Endothelial cell of umbilical vein (primary cell): ENCODE results near the gene TXNRD2. TPM values are rescaled to one million over a fixed set of nuclear protein-coding genes. Genes with fewer than 3 reads are reported as not detected.

Source experiments
- BruUV-seq: library from RNA; stranded (reverse); fragments of 400-500 nt; replicated peaks from 2 replicates; lab custom pipeline; 2021; lab: Mats Ljungman, UMichigan
- CTCF ChIA-PET: fragments of 300-600, 350-600 bp; sonication (Branson Sonifier 250); formaldehyde crosslinking; loops from one replicate; lab custom pipeline; 2021; ENCODE audit warnings: antibody characterized with exemption, inconsistent platforms; lab: Charles Lee
- POLR2A ChIA-PET: fragments of 300-600, 350-600 bp; sonication (Branson Sonifier 250); formaldehyde crosslinking; loops from one replicate; lab custom pipeline; 2021; ENCODE audit warnings: antibody characterized with exemption, inconsistent platforms; lab: Charles Lee
- DNase-seq: peaks from one replicate; pipeline ENCODE4 v3.0.0-alpha.2; 2011; ENCODE audit warnings: low read depth, low spot score
- FAIRE-seq: peaks from 2 replicates; lab custom pipeline; 2011; peaks lifted over from hg19 to GRCh38; lab: Jason Lieb, UNC
- H2AFZ ChIP-seq: 2 replicates; pipeline ENCODE4 v1.6.0; 2012; ENCODE audit warnings: low read depth, low read length, control low read depth, inconsistent platforms
- H3K27ac ChIP-seq: 2 replicates; pipeline ENCODE4 v1.5.1; 2011; ENCODE audit warnings: low read depth, mild to moderate bottlenecking, control low read depth, low read length, moderate library complexity; ENCODE audit not compliant: insufficient read depth
- H3K27me3 ChIP-seq, 2 experiments: 2 replicates each; pipeline versions ENCODE4 v1.6.0 to v1.6.1; 2011; ENCODE audit warnings: low read length in 2 of 2, mixed read lengths in 1 of 2; ENCODE audit not compliant: control insufficient read depth in 2 of 2, insufficient read depth in 2 of 2
- H3K36me3 ChIP-seq, 2 experiments: 2 replicates in 1 of 2; 3 replicates in 1 of 2; pipeline ENCODE4 v1.5.1; 2011; ENCODE audit warnings: low read length in 2 of 2, mild to moderate bottlenecking in 1 of 2, moderate library complexity in 1 of 2; ENCODE audit not compliant: control insufficient read depth in 2 of 2, insufficient read depth in 2 of 2; ENCODE audit errors: extremely low read depth in 1 of 2
- H3K4me1 ChIP-seq: 3 replicates; pipeline ENCODE4 v1.5.1; 2011; ENCODE audit warnings: mild to moderate bottlenecking, low read length; ENCODE audit not compliant: control insufficient read depth, insufficient read depth; ENCODE audit errors: extremely low read depth
- H3K4me2 ChIP-seq: 2 replicates; pipeline ENCODE4 v1.6.1; 2011; ENCODE audit warnings: low read length, control low read depth, mixed read lengths; ENCODE audit not compliant: insufficient read depth
- H3K4me3 ChIP-seq, 3 experiments: fragments of 200-600 bp in 1 of 3; sonication (generic), shearing (Covaris generic) in 1 of 3; replicated peaks in 1 of 3; 2 replicates each; pipeline ENCODE4 v1.5.1; 2011 to 2016; ENCODE audit warnings: control low read depth in 3 of 3, low read length in 3 of 3, mild to moderate bottlenecking in 2 of 3, inconsistent platforms in 1 of 3, low read depth in 1 of 3, moderate library complexity in 1 of 3; ENCODE audit not compliant: insufficient read depth in 1 of 3
- H3K79me2 ChIP-seq: 2 replicates; pipeline ENCODE4 v1.6.0; 2012; ENCODE audit warnings: low read length, inconsistent platforms; ENCODE audit not compliant: control insufficient read depth, insufficient read depth
- H3K9ac ChIP-seq: replicated peaks from 2 replicates; pipeline ENCODE3; 2011; ENCODE audit warnings: low read length, control low read depth; ENCODE audit not compliant: insufficient read depth; ENCODE audit errors: extremely low read depth
- H3K9me1 ChIP-seq: replicated peaks from 3 replicates; pipeline ENCODE4 v1.6.0; 2011; ENCODE audit warnings: mild to moderate bottlenecking, low read length; ENCODE audit not compliant: control insufficient read depth, insufficient read depth; ENCODE audit errors: extremely low read depth
- H3K9me3 ChIP-seq: replicated peaks from 2 replicates; pipeline ENCODE4 v1.5.1; 2012; ENCODE audit warnings: low read length, inconsistent platforms; ENCODE audit not compliant: control insufficient read depth, insufficient read depth
- H4K20me1 ChIP-seq: replicated peaks from 2 replicates; pipeline ENCODE3; 2011; ENCODE audit warnings: mild to moderate bottlenecking, low read length; ENCODE audit not compliant: control insufficient read depth, insufficient read depth; ENCODE audit errors: extremely low read depth
- EZH2 ChIP-seq: IDR thresholded peaks from 2 replicates; pipeline ENCODE4 v1.6.1; 2012; ENCODE audit warnings: borderline replicate concordance, low read depth, mild to moderate bottlenecking, moderate library complexity, low read length, inconsistent platforms; ENCODE audit not compliant: severe bottlenecking
- FOS ChIP-seq: IDR thresholded peaks from 2 replicates; pipeline ENCODE4 v1.6.1; 2011; ENCODE audit warnings: mild to moderate bottlenecking, low read length, moderate library complexity, borderline replicate concordance; ENCODE audit not compliant: insufficient read depth
- GATA2 ChIP-seq: IDR thresholded peaks from 2 replicates; pipeline ENCODE4 v1.7.0; 2011; ENCODE audit warnings: low read depth, mild to moderate bottlenecking, moderate library complexity, mixed read lengths, low read length; ENCODE audit not compliant: insufficient read length, insufficient read depth
- JUN ChIP-seq: IDR thresholded peaks from 2 replicates; pipeline ENCODE4 v1.6.1; 2011; ENCODE audit warnings: borderline replicate concordance, low read depth; ENCODE audit not compliant: insufficient read length, insufficient read depth
- MYC ChIP-seq: IDR thresholded peaks from one replicate; pipeline ENCODE4 v1.6.1; 2011; ENCODE audit warnings: mild to moderate bottlenecking, low read depth, low read length
- POLR2A ChIP-seq: IDR thresholded peaks from 2 replicates; pipeline ENCODE4 v1.6.1; 2012; ENCODE audit warnings: low read depth, mild to moderate bottlenecking, control low read depth, low read length
- POLR2AphosphoS5 ChIP-seq: IDR thresholded peaks from 2 replicates; pipeline ENCODE4 v1.6.1; 2012; ENCODE audit warnings: low read depth, mild to moderate bottlenecking, control low read depth, low read length, moderate library complexity; ENCODE audit not compliant: insufficient read depth
- dilution Hi-C: fragments of 300-500 bp; cut with MboI; formaldehyde crosslinking; loops from one replicate; pipeline ENCODE4 v1.15.0; 2019; ENCODE audit warnings: low sequenced_read_pairs; ENCODE audit not compliant: extremely low pct_ligation_motif_present
- intact Hi-C: fragments of 100-400 bp; cut with micrococcal nuclease; formaldehyde crosslinking; loops from one replicate; pipeline ENCODE4 v1.10.0; 2022
- polyA plus RNA-seq, 4 experiments: library from polyadenylated mRNA; depleted of rRNA in 3 of 4; stranded (reverse) in 3 of 4; unstranded in 1 of 4; fragments of >200 nt; gene quantifications; 2 replicates each; pipeline versions ENCODE4 v1.2.1 to v1.2.3, GENCODE V29; 2011 to 2012; ENCODE audit warnings: missing spikeins in 1 of 4
- total RNA-seq: library from RNA; stranded (reverse); gene quantifications from 2 replicates; pipeline ENCODE4 v1.2.3, GENCODE V29; 2021
- TF ChIP-seq, protein P1 (sequence below), 2 donors: IDR thresholded peaks; 1 replicate in 1 of 2; 2 replicates in 1 of 2; pipeline ENCODE4 v1.5.1; 2011; ENCODE audit warnings: low read length in 2 of 2, mild to moderate bottlenecking in 2 of 2, moderate library complexity in 2 of 2, control low read depth in 1 of 2, inconsistent platforms in 1 of 2, low read depth in 1 of 2; ENCODE audit not compliant: insufficient read depth in 1 of 2; ENCODE audit errors: extremely low read depth in 1 of 2
- TF ChIP-seq, protein P2 (sequence below): IDR thresholded peaks from 2 replicates; pipeline ENCODE4 v1.6.1; 2011; ENCODE audit not compliant: insufficient read depth, insufficient read length

Gene TXNRD2
- total and polyA plus RNA-seq, 2 donors (not counting 3 experiments of a cell fraction or from before 2014, with no cell fraction given): 211 to 440 TPM

- no peaks in the 10 kb centered on the region for H3K9me3 ChIP-seq
- CTCF ChIA-PET: interaction anchor here (2.1 to 2.9 kb wide), 3 partner anchors 11 to 136 kb away, joined by 10 to 13 read pairs (median 12); no protein-coding TSS in a partner anchor
- DNase-seq (no peak), FAIRE-seq (no peak)
- no peak overlapping the region for H3K4me2 ChIP-seq
- intact Hi-C loops: no loop called here
- BruUV-seq: no TSS peak
- no peaks in the 10 kb centered on the region for H3K9me1 ChIP-seq
- no peak overlapping the region for H2AFZ ChIP-seq
- H3K4me1 ChIP-seq: no peaks in the 10 kb centered on the region
- H4K20me1 ChIP-seq: no peaks in the 10 kb centered on the region
- no peaks in the 10 kb centered on the region for H3K79me2 ChIP-seq
- H3K4me3 ChIP-seq: no peak overlapping the region
- no peak overlapping the region for H3K9ac ChIP-seq
- no peaks in the 10 kb centered on the region for H3K27me3 ChIP-seq
- POLR2A ChIA-PET: no interaction called here
- TF ChIP-seq JUN (no peak), MYC (no peak), FOS (no peak), POLR2A (no peak), EZH2 (no peak), POLR2AphosphoS5 (no peak), GATA2 (no peak)
- TF ChIP-seq, protein P1, sequence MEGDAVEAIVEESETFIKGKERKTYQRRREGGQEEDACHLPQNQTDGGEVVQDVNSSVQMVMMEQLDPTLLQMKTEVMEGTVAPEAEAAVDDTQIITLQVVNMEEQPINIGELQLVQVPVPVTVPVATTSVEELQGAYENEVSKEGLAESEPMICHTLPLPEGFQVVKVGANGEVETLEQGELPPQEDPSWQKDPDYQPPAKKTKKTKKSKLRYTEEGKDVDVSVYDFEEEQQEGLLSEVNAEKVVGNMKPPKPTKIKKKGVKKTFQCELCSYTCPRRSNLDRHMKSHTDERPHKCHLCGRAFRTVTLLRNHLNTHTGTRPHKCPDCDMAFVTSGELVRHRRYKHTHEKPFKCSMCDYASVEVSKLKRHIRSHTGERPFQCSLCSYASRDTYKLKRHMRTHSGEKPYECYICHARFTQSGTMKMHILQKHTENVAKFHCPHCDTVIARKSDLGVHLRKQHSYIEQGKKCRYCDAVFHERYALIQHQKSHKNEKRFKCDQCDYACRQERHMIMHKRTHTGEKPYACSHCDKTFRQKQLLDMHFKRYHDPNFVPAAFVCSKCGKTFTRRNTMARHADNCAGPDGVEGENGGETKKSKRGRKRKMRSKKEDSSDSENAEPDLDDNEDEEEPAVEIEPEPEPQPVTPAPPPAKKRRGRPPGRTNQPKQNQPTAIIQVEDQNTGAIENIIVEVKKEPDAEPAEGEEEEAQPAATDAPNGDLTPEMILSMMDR (IDR thresholded peaks at IDR 0.05; ENCODE audit: extremely low read depth in 1 of 2, insufficient read depth in 1 of 2, low read depth in 1 of 2, low read length in 2 of 2): no peak
- TF ChIP-seq, protein P2, sequence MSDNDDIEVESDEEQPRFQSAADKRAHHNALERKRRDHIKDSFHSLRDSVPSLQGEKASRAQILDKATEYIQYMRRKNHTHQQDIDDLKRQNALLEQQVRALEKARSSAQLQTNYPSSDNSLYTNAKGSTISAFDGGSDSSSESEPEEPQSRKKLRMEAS: no peak
- H3K27ac ChIP-seq: no peak overlapping the region
- no peaks in the 10 kb centered on the region for H3K36me3 ChIP-seq
- dilution Hi-C loops: no loop called here
Observed at GRCh38 chr22:19866665-19867009, 75.0 kb downstream of the TXNRD2 start.
